Liver (tissue), 9 donors: ENCODE data around the gene CD81. TPM values are rescaled to one million over a fixed set of nuclear protein-coding genes. Genes with fewer than 3 reads are reported as not detected.

Experiments
- DNase-seq: peaks from one replicate; pipeline ENCODE4 v3.0.0-alpha.2; 2017; ENCODE audit warnings: low spot score
- H3K27ac ChIP-seq, 2 donors: one replicate each; pipeline ENCODE4 v1.7.0; 2013; ENCODE audit warnings: inconsistent platforms in 2 of 2, low read length in 2 of 2, control low read depth in 1 of 2, low read depth in 1 of 2, mild to moderate bottlenecking in 1 of 2
- H3K27me3 ChIP-seq, 4 donors: one replicate each; pipeline versions ENCODE4 v1.6.1 to v1.7.0; 2013; ENCODE audit warnings: low read length in 3 of 4, inconsistent platforms in 1 of 4, mild to moderate bottlenecking in 1 of 4, moderate library complexity in 1 of 4; ENCODE audit not compliant: control insufficient read depth in 4 of 4, insufficient read depth in 4 of 4
- H3K36me3 ChIP-seq, 4 donors: one replicate each; pipeline versions ENCODE4 v1.6.1 to v1.7.0; 2013; ENCODE audit warnings: low read length in 3 of 4, mild to moderate bottlenecking in 3 of 4, low read depth in 1 of 4, moderate library complexity in 1 of 4; ENCODE audit not compliant: control insufficient read depth in 4 of 4, insufficient read depth in 3 of 4
- H3K4me1 ChIP-seq, 4 donors: one replicate each; pipeline versions ENCODE4 v1.6.1 to v1.7.0; 2013; ENCODE audit warnings: low read length in 3 of 4, mild to moderate bottlenecking in 3 of 4, moderate library complexity in 1 of 4; ENCODE audit not compliant: control insufficient read depth in 4 of 4, insufficient read depth in 4 of 4
- H3K4me3 ChIP-seq, 3 donors: one replicate each; pipeline versions ENCODE4 v1.6.1 to v1.7.0; 2013; ENCODE audit warnings: low read length in 3 of 3, control low read depth in 1 of 3, low read depth in 1 of 3, mild to moderate bottlenecking in 1 of 3
- H3K9ac ChIP-seq, 2 donors: one replicate each; pipeline ENCODE4 v1.7.0; 2013; ENCODE audit warnings: low read length in 2 of 2, mild to moderate bottlenecking in 2 of 2, moderate library complexity in 2 of 2, control low read depth in 1 of 2, low read depth in 1 of 2
- H3K9me3 ChIP-seq, 4 donors: one replicate each; pipeline versions ENCODE4 v1.6.1 to v1.7.0; 2013; ENCODE audit warnings: low read length in 3 of 4; ENCODE audit not compliant: control insufficient read depth in 4 of 4
- EGR1 ChIP-seq, 2 donors: IDR thresholded peaks; 2 replicates each; pipeline ENCODE4 v1.6.1; 2016 to 2018; ENCODE audit warnings: antibody characterized with exemption in 2 of 2, low read depth in 2 of 2
- FOXA1 ChIP-seq: IDR thresholded peaks from 2 replicates; pipeline ENCODE4 v1.6.1; 2016; ENCODE audit warnings: antibody characterized with exemption
- FOXA2 ChIP-seq: IDR thresholded peaks from 2 replicates; pipeline ENCODE4 v1.6.1; 2016; ENCODE audit warnings: antibody characterized with exemption
- GABPA ChIP-seq, 2 donors: IDR thresholded peaks in 1 of 2; conservative IDR thresholded peaks in 1 of 2; 2 replicates each; pipeline ENCODE4 v1.6.1; 2016; ENCODE audit warnings: antibody characterized with exemption in 2 of 2, mild to moderate bottlenecking in 1 of 2, moderate library complexity in 1 of 2
- HNF4A ChIP-seq, 2 donors: conservative IDR thresholded peaks; 2 replicates each; pipeline ENCODE4 v1.6.1; 2016; ENCODE audit warnings: antibody characterized with exemption in 2 of 2, mild to moderate bottlenecking in 2 of 2
- JUND ChIP-seq, 2 donors: IDR thresholded peaks; 2 replicates each; pipeline ENCODE4 v1.6.1; 2016; ENCODE audit warnings: antibody characterized with exemption in 2 of 2
- NR2F2 ChIP-seq: IDR thresholded peaks from 2 replicates; pipeline ENCODE4 v1.6.1; 2016; ENCODE audit warnings: antibody characterized with exemption
- RAD21 ChIP-seq, 2 donors: IDR thresholded peaks; 2 replicates each; pipeline ENCODE4 v1.6.1; 2016; ENCODE audit warnings: antibody characterized with exemption in 2 of 2, mild to moderate bottlenecking in 2 of 2
- RXRA ChIP-seq, 2 donors: IDR thresholded peaks; 2 replicates each; pipeline ENCODE4 v1.6.1; 2017 to 2018; ENCODE audit warnings: antibody characterized with exemption in 2 of 2, mild to moderate bottlenecking in 1 of 2
- SP1 ChIP-seq: IDR thresholded peaks from 2 replicates; pipeline ENCODE4 v1.6.1; 2018; ENCODE audit warnings: antibody characterized with exemption, mild to moderate bottlenecking
- YY1 ChIP-seq: IDR thresholded peaks from 2 replicates; pipeline ENCODE4 v1.6.1; 2016; ENCODE audit warnings: antibody characterized with exemption, mild to moderate bottlenecking
- WGBS: extraction: QIAGEN DNeasy Blood & Tissue Kit; methylation state at CpG from one replicate; pipeline ENCODE4 v1.1.7; 2013; 5-methylcytosine and 5-hydroxymethylcytosine counted together
- polyA plus RNA-seq, 2 donors: library from polyadenylated mRNA; stranded (reverse) in 1 of 2; unstranded in 1 of 2; fragments of 200-250 nt in 1 of 2; fragments of >200 nt in 1 of 2; fragmentation: Nextera tagmentation in 1 of 2; extraction: Ambion mirVana in 1 of 2; gene quantifications; one replicate each; pipeline versions ENCODE4 v1.2.1 to v1.2.3, GENCODE V29; 2013 to 2015
- total RNA-seq, 2 donors: library from RNA; depleted of rRNA; stranded (reverse); fragments of >200 nt; gene quantifications; one replicate each; pipeline ENCODE4 v1.2.3, GENCODE V29; 2014
- TF ChIP-seq, protein P1 (sequence below): IDR thresholded peaks from 2 replicates; pipeline ENCODE4 v1.6.1; 2016; ENCODE audit warnings: antibody characterized with exemption
- TF ChIP-seq, protein P2 (sequence below): IDR thresholded peaks from 2 replicates; pipeline ENCODE4 v1.6.1; 2016; ENCODE audit warnings: antibody characterized with exemption, mild to moderate bottlenecking
- TF ChIP-seq, protein P3 (sequence below): IDR thresholded peaks from 2 replicates; pipeline ENCODE4 v1.6.1; 2016; ENCODE audit warnings: antibody characterized with exemption
- TF ChIP-seq, protein P4 (sequence below): IDR thresholded peaks from 2 replicates; pipeline ENCODE4 v1.6.1; 2016; ENCODE audit warnings: antibody characterized with exemption
- donor health status: healthy.
- donor health status: healthy.
- donor health status: healthy.
- donor health status: healthy.
- donor health status: healthy.

Gene CD81
- total and polyA plus RNA-seq, 4 donors, result 76.9 to 712 (median 164) TPM

DNA sequence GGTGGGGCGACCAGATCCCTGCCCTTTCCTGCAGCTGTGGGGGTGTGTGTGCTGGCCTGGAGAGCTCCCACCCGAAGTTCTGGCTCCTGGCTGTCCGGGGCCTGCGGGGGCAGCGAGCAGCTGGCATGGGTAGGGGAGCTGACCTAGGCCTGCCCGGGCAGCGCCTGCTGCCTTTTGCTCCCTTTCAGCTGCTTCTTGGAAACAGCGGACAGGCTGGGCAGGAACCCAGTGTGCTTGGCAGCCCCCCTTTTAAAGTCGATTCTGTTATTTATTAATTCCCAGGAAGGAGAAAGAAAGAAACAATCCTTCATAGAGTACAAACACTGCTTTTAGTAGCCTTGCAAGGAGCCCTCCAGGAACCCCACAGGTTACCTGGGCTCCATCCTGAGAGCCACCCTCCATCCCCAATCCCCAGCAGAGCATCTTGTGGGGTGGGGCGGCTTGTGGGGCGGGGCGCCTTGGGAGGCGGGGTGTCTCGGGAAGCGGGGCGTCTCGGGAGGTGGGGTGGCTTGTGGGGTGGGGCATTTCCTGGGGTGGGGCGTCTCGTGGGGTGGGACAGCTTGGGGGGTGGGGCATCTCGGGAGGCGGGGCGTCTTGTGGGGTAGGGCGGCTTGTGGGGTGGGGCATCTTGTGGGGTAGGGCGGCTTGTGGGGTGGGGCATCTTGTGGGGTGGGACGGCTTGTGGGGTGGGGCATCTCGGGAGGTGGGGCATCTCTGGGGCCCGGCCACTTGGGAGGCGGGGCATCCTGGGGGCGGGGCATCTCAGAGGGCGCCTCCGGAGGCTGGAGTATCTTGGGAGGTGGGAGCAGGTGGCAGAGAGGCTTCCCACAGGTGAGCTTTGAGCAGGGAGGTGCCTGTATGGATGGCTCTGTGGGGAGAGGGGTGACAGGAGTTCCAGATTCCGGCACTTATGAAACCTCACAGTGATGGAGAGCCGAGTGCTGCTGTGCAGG lies 7.0 kb downstream of the CD81 start:
- Histone ChIP-seq H3K4me3 (no peak overlapping the region), H3K9ac (no peak overlapping the region), H3K36me3 (peaks cover 0 to 3% (median 0%) of the 10 kb centered on the region in 4 donors), H3K9me3 (no peaks in the 10 kb centered on the region), H3K27me3 (no peaks in the 10 kb centered on the region), H3K4me1 (peaks cover 72 to 95% (median 90%) of the 10 kb centered on the region in 4 donors), H3K27ac (peak overlapping the region; percentile 91 to 93)
- DNase-seq, result no peak
- 36% methylated on average over 32 of the region's 33 CpGs for WGBS
- TF ChIP-seq JUND (IDR thresholded peaks at IDR 0.05), result no peak
- TF ChIP-seq, protein P1, sequence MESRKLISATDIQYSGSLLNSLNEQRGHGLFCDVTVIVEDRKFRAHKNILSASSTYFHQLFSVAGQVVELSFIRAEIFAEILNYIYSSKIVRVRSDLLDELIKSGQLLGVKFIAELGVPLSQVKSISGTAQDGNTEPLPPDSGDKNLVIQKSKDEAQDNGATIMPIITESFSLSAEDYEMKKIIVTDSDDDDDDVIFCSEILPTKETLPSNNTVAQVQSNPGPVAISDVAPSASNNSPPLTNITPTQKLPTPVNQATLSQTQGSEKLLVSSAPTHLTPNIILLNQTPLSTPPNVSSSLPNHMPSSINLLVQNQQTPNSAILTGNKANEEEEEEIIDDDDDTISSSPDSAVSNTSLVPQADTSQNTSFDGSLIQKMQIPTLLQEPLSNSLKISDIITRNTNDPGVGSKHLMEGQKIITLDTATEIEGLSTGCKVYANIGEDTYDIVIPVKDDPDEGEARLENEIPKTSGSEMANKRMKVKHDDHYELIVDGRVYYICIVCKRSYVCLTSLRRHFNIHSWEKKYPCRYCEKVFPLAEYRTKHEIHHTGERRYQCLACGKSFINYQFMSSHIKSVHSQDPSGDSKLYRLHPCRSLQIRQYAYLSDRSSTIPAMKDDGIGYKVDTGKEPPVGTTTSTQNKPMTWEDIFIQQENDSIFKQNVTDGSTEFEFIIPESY, result no peak
- TF ChIP-seq RXRA (IDR thresholded peaks at IDR 0.05), result peak in 1 of 2 donors; percentile 52
- peak in 1 of 2 donors; percentile 17 for TF ChIP-seq EGR1 (IDR thresholded peaks at IDR 0.05; ENCODE audit: low read depth in 2 of 2)
- TF ChIP-seq HNF4A (conservative IDR thresholded peaks at IDR 0.05), result peak in 1 of 2 donors; percentile 43

DNA sequence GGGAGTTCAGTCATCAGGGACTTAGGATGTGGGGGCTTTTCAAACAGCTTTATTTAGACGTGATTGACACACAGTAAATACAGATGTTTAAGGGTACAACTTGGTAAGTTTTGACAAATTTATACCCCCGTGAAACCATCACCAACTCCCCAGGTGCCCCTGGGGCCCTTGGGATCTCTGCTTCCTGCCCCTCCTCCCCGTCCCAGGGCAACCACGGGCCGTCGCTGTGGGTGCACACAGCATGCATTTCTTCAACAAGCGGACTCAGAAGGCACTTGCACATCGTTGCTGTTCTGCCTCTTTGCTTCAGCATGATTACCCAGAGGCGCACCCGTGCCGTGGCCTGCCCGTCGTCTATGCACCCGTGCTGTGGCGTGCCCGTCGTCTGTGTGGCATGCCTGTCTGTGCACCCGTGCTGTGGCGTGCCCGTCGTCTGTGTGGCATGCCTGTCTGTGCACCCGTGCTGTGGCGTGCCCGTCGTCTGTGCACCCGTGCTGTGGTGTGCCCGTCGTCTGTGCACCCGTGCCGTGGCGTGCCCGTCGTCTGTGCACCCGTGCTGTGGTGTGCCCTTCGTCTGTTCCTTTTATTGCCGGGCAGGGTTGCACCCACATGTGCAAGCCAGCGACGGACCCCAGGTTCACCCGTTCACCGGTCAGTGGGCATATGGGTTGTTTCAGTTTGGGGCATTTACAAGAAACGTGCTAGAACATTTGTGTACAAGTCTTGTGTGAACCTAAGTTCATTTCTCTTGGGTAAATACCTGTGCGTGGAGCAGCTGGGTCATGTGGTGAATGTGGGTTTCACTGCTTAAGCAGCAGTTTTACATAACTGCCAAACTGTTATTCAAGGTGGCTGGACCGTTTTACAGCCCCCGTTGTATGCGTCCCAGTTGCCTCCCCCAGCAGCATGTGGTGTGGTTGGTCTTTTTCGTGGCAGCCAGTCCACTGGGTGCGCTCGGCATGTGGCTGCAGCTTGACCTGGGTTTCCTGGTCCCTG lies 8.3 kb downstream of the CD81 start:
- Histone ChIP-seq H3K4me1 (peaks cover 66 to 97% (median 91%) of the 10 kb centered on the region in 4 donors), H3K27ac (peak overlapping the region; percentile 1 to 60), H3K9me3 (no peaks in the 10 kb centered on the region), H3K4me3 (peak overlapping the region in 1 of 3 donors; percentile 5), H3K9ac (no peak overlapping the region), H3K27me3 (no peaks in the 10 kb centered on the region), H3K36me3 (peaks cover 0 to 5% (median 1%) of the 10 kb centered on the region in 4 donors)
- DNase-seq, result no peak
- TF ChIP-seq FOXA2, result peak; percentile 93
- TF ChIP-seq, protein P1, result no peak
- peak; percentile 79 for TF ChIP-seq FOXA1
- peak; percentile 37 for TF ChIP-seq SP1
- TF ChIP-seq YY1, result no peak
- peak in 1 of 2 donors; percentile 62 for TF ChIP-seq GABPA (IDR thresholded peaks at IDR 0.05 in 1 of 2, conservative IDR thresholded peaks at IDR 0.05 in 1 of 2)
- TF ChIP-seq, protein P2, sequence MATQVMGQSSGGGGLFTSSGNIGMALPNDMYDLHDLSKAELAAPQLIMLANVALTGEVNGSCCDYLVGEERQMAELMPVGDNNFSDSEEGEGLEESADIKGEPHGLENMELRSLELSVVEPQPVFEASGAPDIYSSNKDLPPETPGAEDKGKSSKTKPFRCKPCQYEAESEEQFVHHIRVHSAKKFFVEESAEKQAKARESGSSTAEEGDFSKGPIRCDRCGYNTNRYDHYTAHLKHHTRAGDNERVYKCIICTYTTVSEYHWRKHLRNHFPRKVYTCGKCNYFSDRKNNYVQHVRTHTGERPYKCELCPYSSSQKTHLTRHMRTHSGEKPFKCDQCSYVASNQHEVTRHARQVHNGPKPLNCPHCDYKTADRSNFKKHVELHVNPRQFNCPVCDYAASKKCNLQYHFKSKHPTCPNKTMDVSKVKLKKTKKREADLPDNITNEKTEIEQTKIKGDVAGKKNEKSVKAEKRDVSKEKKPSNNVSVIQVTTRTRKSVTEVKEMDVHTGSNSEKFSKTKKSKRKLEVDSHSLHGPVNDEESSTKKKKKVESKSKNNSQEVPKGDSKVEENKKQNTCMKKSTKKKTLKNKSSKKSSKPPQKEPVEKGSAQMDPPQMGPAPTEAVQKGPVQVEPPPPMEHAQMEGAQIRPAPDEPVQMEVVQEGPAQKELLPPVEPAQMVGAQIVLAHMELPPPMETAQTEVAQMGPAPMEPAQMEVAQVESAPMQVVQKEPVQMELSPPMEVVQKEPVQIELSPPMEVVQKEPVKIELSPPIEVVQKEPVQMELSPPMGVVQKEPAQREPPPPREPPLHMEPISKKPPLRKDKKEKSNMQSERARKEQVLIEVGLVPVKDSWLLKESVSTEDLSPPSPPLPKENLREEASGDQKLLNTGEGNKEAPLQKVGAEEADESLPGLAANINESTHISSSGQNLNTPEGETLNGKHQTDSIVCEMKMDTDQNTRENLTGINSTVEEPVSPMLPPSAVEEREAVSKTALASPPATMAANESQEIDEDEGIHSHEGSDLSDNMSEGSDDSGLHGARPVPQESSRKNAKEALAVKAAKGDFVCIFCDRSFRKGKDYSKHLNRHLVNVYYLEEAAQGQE, result no peak
- peak; percentile 69 to 89 for TF ChIP-seq RXRA (IDR thresholded peaks at IDR 0.05)
- no peak for TF ChIP-seq JUND (IDR thresholded peaks at IDR 0.05)
- TF ChIP-seq, protein P3, sequence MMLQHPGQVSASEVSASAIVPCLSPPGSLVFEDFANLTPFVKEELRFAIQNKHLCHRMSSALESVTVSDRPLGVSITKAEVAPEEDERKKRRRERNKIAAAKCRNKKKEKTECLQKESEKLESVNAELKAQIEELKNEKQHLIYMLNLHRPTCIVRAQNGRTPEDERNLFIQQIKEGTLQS, result no peak
- TF ChIP-seq, protein P4, sequence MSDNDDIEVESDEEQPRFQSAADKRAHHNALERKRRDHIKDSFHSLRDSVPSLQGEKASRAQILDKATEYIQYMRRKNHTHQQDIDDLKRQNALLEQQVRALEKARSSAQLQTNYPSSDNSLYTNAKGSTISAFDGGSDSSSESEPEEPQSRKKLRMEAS, result no peak
- no peak for TF ChIP-seq NR2F2
- TF ChIP-seq RAD21 (IDR thresholded peaks at IDR 0.05), result peak; percentile 10 to 19
- peak; percentile 39 to 70 for TF ChIP-seq HNF4A (conservative IDR thresholded peaks at IDR 0.05)
- 33% methylated on average over 48 of the region's 48 CpGs for WGBS
